NCI-H2171 treated with DMSO at 0.1 percent for 48 hours (cell line): Measurements from ENCODE around the gene TMEM150B.

Experiments used
- DNase-seq: peaks from one replicate; lab custom pipeline; 2025; lab: John Stamatoyannopoulos, UW

Gene TMEM150B

DNA sequence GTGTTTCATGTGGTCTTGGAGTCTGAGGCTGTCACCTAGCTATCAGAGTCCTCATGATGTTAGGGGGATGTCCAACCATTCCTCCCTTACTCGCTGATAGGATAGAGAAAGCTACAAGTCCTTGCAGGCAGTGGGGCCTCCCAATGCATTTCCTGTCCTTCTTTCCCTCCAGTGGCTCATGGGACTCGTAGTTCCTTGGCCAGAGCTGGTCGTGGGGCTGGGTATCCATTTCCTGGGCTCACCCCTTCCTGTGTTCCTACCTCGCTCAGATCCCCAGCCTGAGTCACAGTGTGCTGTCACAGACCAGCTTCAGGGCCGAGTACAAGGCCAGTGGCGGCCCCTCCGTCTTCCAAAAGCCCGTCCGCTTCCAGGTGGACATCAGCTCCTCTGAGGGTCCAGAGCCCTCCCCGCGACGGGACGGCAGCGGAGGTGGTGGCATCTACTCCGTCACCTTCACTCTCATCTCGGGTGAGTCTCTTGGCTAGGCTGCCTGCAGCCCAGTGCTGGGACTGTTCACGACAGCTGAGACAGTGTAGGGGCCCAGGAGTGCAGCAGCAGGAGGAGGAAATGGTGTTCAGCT is 19.1 kb downstream of the TMEM150B start:
- no peak for DNase-seq

DNA sequence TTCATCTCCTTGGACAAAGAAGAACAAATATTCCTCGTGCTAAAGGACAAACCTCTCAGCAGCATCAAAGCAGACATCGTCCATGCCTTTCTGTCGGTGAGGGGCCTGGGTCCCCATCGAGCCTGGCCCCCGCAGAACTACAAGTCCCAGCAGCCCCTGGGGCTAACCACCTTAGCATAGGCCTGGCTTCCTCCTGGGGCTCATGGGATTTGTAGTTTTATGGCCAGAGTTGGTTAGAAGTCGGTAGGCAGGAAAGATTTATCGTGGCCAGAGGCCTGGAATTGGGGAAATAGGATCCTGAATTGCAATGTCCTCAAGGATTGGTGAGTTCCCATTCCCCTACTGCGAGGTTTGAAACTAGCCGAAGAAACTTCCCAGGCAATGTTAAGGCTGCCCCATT is 19.6 kb downstream of the TMEM150B start:
- peak; percentile 34 for DNase-seq

DNA sequence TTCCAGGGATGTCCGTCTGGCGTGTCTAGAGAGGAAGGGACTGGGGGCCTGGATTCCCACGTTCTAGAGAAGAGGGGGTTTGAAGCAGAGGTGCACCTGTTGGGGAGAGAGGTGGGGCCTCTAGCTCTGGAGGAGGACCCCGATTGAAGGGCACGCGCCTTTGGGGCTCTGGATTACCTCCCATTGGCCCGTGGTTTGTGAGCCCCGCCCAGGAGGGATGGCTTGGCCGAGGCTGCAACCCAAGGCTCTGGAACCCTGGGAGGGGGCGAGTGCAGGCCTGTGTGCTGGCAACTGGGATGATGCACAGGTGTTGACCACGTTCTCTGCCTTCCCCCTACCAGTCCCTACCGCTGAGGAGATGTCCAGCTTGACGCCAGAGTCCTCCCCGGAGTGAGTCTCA is 20.2 kb downstream of the TMEM150B start:
- no peak for DNase-seq

DNA sequence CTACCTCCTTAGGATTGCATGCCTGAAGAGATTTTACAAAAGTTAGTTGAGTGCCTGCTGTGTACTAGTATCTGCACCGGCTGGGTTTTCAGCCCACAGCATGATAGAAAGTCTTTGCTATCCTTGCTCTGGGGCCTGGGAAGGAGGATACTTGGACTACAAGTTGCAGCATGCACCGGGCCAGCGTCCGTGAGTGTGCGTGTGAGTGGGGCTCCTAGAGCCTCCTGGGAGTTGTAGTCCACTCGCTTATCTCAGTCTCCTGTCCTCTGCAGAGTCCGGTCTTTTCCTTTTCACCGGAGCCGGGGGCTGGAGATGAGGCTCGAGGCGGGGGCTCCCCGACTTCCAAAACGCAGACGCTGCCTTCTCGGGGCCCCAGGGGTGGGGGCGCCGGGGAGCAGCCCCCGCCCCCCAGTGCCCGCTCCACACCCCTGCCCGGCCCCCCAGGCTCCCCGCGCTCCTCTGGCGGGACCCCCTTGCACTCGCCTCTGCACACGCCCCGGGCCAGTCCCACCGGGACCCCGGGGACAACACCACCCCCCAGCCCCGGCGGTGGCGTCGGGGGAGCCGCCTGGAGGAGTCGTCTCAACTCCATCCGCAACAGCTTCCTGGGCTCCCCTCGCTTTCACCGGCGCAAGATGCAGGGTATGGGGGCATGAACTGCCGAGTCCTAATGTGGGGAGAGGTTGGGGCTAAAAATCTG is 20.7 kb downstream of the TMEM150B start:
- peak; percentile 9 for DNase-seq

DNA sequence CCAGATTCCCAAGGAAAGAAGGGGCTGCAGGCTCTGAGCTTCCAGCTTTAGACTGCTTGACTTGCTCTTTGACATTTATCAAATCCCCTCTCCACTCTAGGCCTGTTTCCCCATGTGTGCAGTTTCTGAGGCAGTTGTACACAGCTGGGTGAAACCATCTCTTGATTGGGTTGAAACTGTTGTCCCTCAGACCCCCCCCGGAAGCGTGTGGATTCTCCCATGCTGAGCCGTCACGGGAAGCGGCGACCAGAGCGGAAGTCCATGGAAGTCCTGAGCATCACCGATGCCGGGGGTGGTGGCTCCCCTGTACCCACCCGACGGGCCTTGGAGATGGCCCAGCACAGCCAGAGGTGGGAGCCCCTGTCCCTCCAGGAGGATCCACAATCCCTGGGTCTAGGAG is 21.7 kb downstream of the TMEM150B start:
- DNase-seq = no peak

DNA sequence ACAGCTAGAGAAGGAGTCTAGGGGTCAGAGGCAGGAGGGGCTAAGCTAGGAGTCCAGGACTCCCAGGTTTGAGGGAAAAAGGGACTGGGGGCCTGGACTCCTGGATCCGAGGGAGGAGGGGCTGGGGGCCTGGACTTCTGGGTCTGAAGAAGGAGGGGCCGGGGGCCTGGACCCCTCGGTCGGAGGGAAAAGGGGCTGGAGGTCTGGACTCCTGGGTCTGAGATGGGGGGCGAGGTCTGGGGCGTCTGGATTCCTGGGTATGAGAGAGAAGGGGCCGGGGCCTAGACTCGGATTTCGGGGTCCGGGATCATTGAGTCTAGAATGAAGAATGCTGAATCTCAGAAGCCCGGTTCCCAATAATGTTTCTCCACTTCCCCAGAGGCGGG is 22.8 kb downstream of the TMEM150B start:
- DNase-seq = no peak

DNA sequence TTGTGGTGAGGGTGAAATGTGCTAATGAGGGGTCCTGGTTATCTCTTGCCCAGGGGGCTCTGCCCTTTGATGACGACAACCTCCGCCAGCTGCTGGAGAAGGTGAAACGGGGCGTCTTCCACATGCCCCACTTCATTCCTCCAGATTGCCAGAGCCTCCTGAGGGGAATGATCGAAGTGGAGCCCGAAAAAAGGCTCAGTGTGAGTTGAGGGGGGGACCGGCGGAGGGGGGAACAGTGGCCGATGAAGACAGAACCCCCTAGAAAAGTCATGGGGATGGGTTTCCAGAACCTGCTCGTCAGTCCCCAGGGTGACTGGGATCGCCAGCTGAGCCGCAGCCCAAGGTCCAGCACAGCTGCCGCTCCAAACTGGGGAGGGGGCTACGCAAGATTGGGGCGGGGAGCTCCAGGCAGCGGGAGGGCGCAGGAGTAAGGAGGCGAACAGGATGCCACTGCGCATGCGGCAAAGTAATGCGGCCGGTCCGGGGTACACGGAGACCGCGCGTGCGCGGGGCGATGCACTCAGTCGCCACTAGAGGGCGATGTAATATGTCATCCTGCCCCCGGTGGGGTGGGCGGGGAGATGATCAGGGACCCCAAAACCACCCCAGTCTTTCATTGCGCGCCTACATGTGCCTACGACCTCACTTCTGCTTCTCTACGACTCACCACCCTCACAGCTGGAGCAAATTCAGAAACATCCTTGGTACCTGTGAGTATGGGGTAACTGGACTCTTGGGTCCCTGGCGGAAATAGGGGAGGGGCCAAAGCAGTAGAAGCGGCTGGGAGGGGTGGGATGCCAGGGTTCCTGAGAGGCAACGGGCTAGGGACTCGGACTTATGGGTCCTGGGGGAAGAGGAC is 23.5 kb downstream of the TMEM150B start:
- no peak for DNase-seq

DNA sequence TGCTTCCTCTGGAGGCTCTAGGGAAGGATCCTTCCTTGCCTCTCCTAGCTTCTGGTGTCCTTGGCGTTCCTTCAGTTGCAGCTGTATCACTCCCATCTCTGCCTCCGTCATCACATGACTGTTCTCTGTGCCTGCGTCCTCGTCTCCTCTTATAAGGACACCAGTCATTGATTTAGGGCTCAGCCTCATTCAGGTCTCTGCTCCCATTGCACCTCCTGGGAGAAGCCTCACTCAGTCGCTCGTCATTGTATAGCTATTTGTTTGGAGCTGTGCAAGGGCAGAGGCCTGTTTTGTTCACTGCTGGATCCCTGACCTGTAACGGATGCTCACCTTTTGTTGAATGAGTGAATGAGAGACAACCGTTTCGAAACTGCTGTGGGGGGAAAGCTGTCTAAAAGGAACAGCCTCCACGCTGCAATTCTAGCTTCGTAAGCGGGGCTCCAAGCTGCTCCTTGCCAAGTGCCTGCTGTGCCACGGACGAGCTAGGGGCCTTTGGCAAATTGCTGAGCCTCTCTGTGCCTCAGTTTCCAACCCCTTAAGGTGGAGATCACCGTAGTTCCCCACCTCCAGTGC is 24.2 kb downstream of the TMEM150B start:
- DNase-seq = no peak

DNA sequence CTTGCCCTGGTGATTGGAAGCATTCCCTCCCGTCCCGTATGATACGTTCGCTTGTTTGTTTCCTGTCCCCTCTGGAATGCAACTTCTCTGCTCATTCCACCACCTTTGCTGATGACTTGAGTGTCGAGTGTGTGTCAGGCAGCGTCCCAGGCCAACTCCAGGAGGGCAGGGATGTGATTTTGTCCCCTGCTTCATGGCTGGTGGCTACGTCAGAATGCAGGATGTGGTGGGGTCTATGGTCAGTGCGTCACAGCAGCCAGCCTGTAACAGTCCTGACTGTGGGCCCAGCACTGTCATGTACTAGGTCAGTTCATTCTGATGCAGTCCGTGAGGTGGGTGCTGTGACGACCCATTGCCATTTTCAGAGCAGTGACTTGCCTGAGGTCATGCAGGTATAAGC is 25.1 kb downstream of the TMEM150B start:
- DNase-seq = no peak

DNA sequence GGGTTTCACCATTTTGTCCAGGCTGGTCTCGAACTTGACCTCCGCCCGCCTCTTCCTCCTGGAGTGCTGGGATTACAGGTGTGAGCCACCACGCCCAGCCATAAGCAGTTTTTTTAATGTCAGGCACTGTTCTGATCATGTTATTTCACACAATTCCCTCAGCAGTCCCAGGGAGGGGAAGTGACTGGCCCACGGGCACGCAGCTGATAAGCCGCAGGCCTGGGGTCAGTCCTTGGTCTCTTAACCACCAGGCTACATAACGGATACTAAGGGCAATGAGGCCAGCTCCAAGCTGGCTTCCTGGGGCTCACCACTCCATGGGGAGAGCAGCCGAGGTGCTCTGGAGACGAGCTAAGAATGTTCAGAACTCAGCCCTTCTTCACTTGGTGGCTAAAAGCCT is 27.9 kb downstream of the TMEM150B start:
- DNase-seq = no peak

DNA sequence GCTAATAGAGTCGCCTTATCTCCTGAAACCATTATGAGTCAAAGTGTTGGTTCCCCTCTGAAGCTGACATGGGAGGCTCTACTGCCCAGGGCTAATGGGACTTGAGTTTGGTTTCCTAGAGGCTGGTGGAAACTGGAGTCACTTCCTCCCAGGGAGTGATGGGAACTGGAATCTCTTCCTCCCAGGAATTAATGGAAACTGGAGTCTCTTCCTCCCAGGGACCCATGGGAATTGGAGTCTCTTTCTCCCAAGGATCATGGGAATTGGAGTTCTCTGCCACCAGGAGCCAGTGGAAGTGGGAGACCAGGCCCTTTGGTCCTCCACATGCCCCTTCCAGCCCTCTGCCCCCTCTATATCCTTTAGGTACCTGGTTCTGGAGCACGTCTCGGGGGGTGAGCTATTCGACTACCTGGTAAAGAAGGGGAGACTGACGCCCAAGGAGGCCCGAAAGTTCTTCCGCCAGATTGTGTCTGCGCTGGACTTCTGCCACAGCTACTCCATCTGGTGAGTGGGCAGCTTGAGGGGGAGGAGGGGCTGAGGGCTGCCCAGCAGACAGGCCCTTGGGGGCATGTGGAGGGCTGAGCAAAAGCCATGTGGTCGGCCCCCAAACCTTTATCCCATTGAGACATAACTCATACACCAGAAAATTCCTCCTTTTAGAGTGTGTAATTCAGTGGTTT is 35.9 kb downstream of the TMEM150B start:
- peak; percentile 11 for DNase-seq

DNA sequence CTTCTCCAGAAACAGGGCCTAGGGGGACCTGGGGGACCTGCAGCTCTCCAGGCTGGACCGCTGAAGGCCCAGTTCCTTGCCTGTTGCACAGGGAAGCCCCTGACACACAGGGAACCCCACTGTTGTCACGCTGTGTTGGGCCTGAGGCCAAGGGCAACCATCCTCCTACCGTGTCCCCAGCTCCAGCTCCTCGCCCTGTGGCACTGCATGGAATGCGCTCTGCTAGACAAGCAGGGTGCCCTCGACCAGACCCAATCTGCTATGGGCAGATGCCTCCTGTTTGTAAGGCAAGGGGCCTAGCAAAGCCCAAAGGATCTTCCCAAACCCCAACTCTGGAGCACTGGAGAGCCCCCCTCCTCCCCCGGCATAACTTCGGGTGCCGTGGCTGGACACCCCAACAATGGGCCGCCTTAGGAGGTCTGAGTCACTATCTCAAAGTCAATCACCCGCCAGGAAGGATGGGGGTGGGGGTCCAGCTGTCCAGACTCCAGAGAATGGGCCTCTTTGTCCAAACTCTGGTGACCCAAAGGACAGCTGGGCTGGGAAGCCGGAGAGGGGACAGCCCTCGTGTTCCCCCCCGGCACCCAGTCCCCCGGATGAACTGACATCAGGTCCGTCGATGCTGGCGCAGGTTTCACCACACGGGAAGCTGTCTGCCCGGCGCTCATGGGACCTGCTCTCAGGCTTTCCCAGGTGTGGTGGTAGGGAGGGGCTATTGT is 37.6 kb downstream of the TMEM150B start:
- no peak for DNase-seq

DNA sequence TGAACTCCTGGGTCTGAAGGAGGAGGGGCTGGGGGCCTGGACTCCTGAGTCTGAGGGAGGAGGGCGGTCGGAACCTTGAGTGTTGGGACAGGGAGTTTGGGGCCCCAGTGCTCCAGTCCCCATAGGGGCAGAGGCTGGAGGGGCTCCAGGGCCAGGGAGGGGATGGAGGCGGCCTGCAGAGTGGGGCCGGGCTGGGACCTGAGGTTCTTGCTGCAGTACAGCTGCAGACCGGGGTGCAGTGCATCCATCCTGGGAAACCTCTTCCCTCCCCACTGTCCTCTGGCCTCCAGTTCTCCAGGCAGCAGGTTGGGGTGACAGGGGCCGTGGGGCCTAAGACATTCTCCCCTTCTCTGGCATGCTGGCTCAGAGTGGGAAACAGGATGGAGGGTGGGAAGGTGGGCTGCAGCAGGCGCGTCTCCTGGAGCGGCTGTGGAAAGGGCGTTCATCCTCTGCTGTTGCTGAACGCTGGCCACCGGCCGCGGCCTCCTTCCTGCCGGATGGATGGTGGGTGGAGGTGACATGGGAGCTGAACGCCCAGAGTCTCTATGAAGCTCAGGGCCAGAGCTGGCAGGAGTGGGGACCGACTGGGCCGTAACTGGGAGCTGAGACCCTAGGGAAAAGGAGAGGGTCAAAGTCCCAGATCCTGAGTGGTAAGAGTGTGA is 39.8 kb downstream of the TMEM150B start:
- no peak for DNase-seq

DNA sequence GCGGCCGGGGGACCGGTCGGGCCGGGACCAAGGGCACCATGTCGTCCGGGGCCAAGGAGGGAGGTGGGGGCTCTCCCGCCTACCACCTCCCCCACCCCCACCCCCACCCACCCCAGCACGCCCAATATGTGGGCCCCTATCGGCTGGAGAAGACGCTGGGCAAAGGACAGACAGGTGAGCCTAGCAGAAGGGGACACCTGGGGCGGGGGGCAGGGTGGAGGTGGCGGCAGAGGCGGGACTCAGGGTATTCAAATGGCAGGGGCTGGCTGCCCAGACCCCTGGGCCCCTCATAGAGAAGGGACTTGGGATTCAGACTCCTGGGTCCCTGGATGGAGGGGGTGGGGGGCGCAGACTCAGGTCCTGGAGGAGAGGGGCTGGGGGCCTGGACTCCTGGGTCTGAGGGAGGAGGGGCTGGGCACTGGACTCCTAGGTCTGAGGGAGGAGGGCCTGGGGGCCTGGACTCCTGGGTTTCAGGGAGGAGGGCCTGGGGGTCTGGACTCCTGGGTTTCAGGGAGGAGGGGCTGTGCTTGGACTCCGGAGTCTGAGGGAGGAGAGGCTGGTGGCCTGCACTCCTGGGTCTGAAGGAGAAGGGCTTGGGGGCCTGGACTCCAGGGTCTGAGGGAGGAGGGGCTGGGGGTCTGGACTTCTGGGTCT is 40.6 kb downstream of the TMEM150B start:
- DNase-seq = peak; percentile 2

DNA sequence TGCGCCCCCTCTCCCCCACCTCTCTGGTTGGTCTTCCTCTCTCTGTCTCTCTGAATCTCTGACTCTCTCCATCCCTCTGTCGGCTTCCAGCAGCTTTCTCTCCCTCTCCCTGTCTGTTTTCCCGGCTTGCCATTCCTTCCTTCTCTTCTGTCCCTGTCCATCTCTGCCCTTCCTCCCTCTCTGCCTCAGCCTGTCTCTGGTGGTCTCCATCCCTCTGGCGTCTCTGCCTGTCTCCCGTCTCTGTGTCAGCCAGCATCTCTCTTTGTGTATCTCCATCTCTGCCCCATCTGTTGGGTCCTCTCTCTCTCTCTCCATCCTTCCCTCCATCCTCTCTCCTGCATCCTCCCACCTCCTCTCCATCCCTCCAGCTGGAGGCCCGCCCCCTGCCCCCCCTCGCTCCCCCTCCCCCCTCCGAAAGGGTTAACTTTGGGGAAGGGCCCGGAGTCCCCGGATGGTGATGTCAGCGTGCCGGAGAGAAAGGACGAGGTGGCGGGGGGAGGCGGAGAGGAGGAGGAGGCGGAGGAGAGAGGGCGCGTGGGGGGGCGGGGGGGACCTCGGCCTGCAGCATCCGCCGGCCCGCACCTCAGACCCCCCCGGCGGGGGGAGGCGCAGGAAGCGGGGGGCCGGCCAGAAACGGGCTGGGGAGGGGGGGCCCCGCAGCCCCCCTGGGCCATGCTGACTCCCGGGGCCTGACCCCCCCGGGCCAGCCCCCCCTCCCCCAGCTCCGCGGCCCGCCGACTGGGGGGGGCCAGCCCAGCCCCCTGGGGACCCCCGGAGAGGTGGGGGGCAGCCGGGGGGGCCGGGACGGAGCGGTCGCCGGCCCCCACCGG is 41.4 kb downstream of the TMEM150B start, which contains the start of gene BRSK1:
Gene BRSK1, plus strand, starts transcription at position 450 of the 830 bp plus-strand sequence. CDS start 446 bp downstream, outside the sequence.
- DNase-seq = peak; percentile 77

DNA sequence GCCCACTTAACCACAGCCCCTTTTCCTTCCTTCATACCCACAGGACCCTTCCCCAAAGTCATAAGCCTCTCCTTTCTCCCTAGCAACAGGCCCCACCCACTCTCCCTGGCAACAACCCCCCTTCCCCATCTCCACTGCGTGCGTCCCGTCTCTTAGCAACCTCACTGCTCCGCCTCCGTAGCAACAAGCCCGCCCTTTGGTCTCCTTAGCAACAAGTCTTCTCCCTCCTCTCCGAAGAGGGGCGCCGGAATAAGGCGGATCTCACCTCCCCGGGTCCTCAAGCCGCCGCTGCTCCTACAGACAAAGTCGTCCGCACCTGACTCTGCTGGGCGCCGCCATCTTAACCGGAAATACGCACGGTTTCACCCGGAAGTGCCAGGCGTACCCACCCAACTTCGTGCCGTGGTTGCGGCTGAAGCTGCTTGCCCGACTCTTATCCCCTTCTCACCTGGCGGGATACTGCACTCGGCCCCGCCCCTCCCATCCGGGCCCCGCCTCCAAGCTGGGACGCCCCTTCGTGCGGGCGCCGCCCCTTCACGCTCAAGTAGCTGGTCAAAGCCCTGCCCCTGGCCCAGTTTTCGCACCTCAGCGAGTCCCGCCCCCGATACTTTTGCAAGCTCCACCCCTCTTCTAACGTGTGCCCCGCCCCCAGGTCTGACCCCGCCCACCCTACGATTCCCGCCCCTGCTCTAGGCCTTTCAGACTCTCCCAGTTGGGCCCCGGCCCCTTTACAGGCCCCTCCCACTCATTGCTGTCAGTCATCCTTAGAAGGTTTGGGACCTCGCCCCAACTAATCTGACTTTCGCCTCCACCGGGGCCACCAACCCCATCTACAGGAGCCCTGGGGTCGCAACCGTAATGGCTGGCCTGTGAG is 45.1 kb downstream of the TMEM150B start, which contains the start of gene HSPBP1:
Gene HSPBP1, minus strand, starts transcription at position 341 of the 874 bp plus-strand sequence. CDS start 502 bp downstream, outside the sequence.
- DNase-seq = peak; percentile 98

DNA sequence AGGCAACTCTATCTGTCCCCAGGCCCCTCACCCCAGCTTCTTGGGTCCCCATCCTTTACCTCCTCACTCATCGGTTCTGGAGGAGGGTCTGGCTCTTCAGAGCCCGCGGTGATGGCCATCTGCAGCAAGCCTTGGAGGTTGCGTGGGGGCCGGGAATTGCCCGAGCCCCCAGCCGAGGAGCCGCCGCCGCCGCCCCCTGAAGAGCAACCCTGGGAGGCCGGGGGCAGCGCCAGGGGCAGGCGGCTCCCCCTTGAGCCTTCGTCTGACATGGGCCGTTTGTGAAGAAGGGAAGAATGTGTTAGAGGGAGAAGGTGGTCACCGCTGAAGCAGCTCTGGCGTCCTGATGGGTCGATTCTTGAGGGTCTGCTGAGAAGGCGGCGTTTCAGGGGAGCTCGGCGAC is 45.8 kb downstream of the TMEM150B start:
- no peak for DNase-seq
